ENCODE results near the gene ASB6. TPM values are rescaled to one million over a fixed set of nuclear protein-coding genes. Genes with fewer than 3 reads are reported as not detected.

Gene ASB6
- total RNA-seq, 4 donors from 2014 or later: 14.9 to 25.5 (median 22.4) TPM

- Histone ChIP-seq H3K27me3 (no peaks in the 10 kb centered on the region), H3K4me1 (peaks cover 4 to 37% (median 21%) of the 10 kb centered on the region in 4 donors), H3K27ac (peak overlapping the region in 3 of 4 donors; percentile 77 to 89 (median 78)), H3K4me3 (peak overlapping the region; percentile 81 to 91 (median 84)), H3K9me3 (no peaks in the 10 kb centered on the region), H3K36me3 (peaks cover 0 to 36% (median 18%) of the 10 kb centered on the region in 3 donors)
- 22 to 28% methylated on average over 33 to 42 of the region's 44 CpGs for WGBS, 2 donors
- no peak for DNase-seq (ENCODE audit: low spot score in 2 of 2)
- TF ChIP-seq EP300 (IDR thresholded peaks at IDR 0.05): no peak
Measured at GRCh38 chr9:129640871-129641749, 841 bp downstream of the ASB6 start.

- Histone ChIP-seq H3K9me3 (no peaks in the 10 kb centered on the region), H3K4me3 (peak overlapping the region in 2 of 4 donors; percentile 81 to 91), H3K27me3 (no peaks in the 10 kb centered on the region), H3K27ac (peak overlapping the region in 1 of 4 donors; percentile 77), H3K36me3 (peaks cover 0 to 45% (median 23%) of the 10 kb centered on the region in 3 donors), H3K4me1 (peaks cover 4 to 37% (median 21%) of the 10 kb centered on the region in 4 donors)
- TF ChIP-seq CTCF (IDR thresholded peaks at IDR 0.05): no peak
- TF ChIP-seq POLR2A (IDR thresholded peaks at IDR 0.05): no peak
- TF ChIP-seq EP300 (IDR thresholded peaks at IDR 0.05): no peak
- no peak for DNase-seq (ENCODE audit: low spot score in 2 of 2)
- 61 to 75% methylated on average over 19 to 24 of the region's 25 CpGs for WGBS, 2 donors
Measured at GRCh38 chr9:129640086-129640870, 1.7 kb downstream of the ASB6 start.

- Histone ChIP-seq H3K9me3 (no peaks in the 10 kb centered on the region), H3K4me3 (no peak overlapping the region), H3K4me1 (peaks cover 4 to 37% (median 21%) of the 10 kb centered on the region in 4 donors), H3K36me3 (peaks cover 0 to 50% (median 29%) of the 10 kb centered on the region in 3 donors), H3K27ac (peak overlapping the region in 1 of 4 donors; percentile 77), H3K27me3 (no peaks in the 10 kb centered on the region)
- TF ChIP-seq EP300 (IDR thresholded peaks at IDR 0.05) (no peak), CTCF (IDR thresholded peaks at IDR 0.05) (no peak), POLR2A (IDR thresholded peaks at IDR 0.05) (no peak)
- DNase-seq (ENCODE audit: low spot score in 2 of 2): no peak
- 63 to 70% methylated on average over 5 to 12 of the region's 12 CpGs for WGBS, 2 donors
Measured at GRCh38 chr9:129639756-129640085, 2.2 kb downstream of the ASB6 start.

GRCh38 chr9:129639034-129639630 lies 2.8 kb downstream of the ASB6 start:
- Histone ChIP-seq H3K4me1 (peaks cover 4 to 37% (median 21%) of the 10 kb centered on the region in 4 donors), H3K4me3 (no peak overlapping the region), H3K27me3 (no peaks in the 10 kb centered on the region), H3K27ac (no peak overlapping the region), H3K36me3 (peaks cover 0 to 56% (median 30%) of the 10 kb centered on the region in 3 donors), H3K9me3 (no peaks in the 10 kb centered on the region)
- no peak for TF ChIP-seq EP300 (IDR thresholded peaks at IDR 0.05)
- no peak for TF ChIP-seq POLR2A (IDR thresholded peaks at IDR 0.05)
- no peak for TF ChIP-seq CTCF (IDR thresholded peaks at IDR 0.05)
- DNase-seq (ENCODE audit: low spot score in 2 of 2): no peak
- WGBS, 2 donors: 86 to 91% methylated on average over 9 to 17 of the region's 17 CpGs

GRCh38 chr9:129637673-129638439 lies 4.1 kb downstream of the ASB6 start:
- H3K27ac ChIP-seq: no peak overlapping the region
- H3K4me1 ChIP-seq: peaks cover 4 to 37% (median 21%) of the 10 kb centered on the region in 4 donors
- DNase-seq (ENCODE audit: low spot score in 2 of 2): no peak
- 67 to 70% methylated on average over 26 of the region's 29 CpGs for WGBS, 2 donors
- H3K36me3 ChIP-seq: peaks cover 0 to 69% (median 30%) of the 10 kb centered on the region in 3 donors
- no peaks in the 10 kb centered on the region for H3K27me3 ChIP-seq
- H3K4me3 ChIP-seq: no peak overlapping the region
- TF ChIP-seq EP300 (IDR thresholded peaks at IDR 0.05) (no peak), CTCF (IDR thresholded peaks at IDR 0.05) (no peak), POLR2A (IDR thresholded peaks at IDR 0.05) (no peak)
- no peaks in the 10 kb centered on the region for H3K9me3 ChIP-seq
